DOHH2 (cell line): Measurements from ENCODE around the gene SUPT3H.

Experiments
- CTCF ChIP-seq: fragments of 200-600 bp; sonication (generic); IDR thresholded peaks from one replicate; pipeline ENCODE4 v1.5.1; 2014; ENCODE audit warnings: antibody characterized with exemption, mild to moderate bottlenecking, low read depth, low read length; ENCODE audit not compliant: poor library complexity, severe bottlenecking
- EZH2phosphoT487 ChIP-seq: fragments of 200-600 bp; sonication (generic); IDR thresholded peaks from 2 replicates; pipeline ENCODE4 v1.6.1; 2017; ENCODE audit warnings: borderline replicate concordance, mild to moderate bottlenecking, antibody characterized with exemption, low read length, moderate library complexity, mixed read lengths

- TF ChIP-seq CTCF (no peak), EZH2phosphoT487 (no peak)
Observed at GRCh38 chr6:45422503-45423110, 44.9 kb upstream of the SUPT3H start.
